COR-L47 (cell line): Measurements from ENCODE around the gene CFAP100.

Source experiments
- DNase-seq: peaks from one replicate; lab custom pipeline; 2025; lab: John Stamatoyannopoulos, UW

Gene CFAP100

DNA sequence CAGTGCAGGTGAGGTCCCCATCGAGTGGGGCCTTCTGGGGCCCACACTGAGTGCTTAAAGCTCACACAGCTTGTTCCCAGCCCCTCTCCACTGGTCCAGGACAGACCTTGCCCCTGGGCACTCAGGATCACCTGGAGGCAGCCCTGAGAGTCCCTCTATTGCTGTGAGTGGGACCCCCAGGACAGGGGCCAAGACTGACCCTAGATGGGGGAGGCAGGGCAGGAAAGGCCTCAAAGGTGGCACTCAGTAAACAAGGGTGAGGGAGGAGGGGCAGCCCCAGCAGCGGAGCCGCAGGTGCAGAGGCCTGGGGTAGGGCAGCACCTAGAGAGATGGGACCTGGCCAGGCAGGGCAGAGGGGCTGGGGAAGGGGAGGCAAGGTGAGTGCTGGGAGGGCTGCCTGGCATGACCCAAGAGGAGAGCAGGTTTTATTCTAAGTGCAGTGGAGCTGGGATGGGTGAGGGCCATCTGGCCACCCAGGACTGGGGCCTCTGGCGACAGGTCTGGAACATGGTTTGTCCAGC is 27.9 kb downstream of the CFAP100 start:
- no peak for DNase-seq

DNA sequence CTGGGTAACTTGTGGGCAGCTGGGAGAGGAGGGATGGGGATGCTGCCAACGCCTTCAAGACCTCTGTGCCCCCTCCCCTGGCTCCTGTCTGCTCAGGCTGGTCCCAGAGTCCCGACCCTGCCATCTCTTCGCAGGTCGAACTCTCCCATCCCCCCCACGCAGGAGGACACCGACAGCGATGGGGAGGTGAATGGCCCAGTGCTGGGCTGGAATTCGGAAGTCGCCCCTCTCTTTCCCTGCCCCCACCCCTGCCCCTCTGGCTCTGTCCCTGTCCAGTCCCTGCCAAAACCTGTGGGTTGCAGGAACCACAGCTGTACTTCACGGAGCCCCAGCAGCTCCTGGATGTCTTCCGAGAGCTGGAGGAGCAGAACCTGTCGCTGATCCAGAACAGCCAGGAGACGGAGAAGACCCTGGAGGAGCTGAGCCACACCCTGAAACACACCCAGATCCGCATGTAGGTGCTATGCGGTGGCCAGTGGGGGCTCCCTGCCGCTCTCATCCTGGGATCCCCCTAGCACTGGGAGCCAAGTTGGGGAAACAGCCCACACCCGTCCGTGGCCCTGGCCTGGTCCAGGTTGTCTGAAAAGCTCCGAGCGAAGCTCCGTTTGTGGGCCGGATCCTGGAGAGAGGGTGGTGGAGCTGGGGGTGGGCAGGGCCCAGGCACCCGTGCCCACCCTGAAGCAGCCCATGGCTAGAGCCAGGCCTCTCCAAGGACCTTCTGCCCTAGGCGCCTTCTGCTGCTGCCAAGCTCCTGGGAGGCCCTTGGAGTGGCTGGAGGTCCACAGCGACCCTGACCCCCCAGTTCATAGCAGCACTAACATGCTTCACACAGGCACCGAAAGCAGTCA is 28.7 kb downstream of the CFAP100 start:
- no peak for DNase-seq

DNA sequence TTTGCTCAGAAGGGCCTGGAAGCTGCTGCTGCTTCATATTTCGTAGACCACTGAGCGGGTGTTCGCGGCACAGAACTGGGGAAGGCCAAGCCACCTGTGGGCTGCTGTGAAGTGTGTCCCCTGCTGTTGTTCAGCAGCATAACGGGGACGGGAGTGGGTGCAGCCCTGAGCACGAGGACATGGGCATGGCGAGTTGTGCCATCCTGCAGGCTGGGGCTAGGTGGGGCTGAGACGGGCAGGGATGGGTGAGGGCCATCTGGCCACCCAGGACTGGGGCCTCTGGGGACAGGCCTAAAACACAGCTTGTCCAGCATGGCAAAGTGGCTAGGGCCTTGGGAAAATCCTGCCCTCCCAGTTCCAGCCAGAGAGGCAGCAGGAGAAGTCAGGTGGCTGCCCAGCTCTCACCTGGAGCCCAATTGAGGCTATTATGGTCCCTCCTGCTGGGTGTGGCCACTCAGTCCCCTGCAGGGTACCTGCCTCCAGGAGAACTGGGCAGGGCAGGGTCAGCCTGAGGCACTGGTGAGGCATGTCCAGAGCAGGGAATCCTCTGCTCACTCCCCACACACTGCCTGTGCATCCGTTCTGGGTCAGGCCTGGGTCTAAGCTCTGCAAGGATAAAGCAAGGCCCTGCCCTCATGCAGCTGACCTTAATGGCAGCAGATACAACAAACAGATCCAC is 29.5 kb downstream of the CFAP100 start:
- no peak for DNase-seq

DNA sequence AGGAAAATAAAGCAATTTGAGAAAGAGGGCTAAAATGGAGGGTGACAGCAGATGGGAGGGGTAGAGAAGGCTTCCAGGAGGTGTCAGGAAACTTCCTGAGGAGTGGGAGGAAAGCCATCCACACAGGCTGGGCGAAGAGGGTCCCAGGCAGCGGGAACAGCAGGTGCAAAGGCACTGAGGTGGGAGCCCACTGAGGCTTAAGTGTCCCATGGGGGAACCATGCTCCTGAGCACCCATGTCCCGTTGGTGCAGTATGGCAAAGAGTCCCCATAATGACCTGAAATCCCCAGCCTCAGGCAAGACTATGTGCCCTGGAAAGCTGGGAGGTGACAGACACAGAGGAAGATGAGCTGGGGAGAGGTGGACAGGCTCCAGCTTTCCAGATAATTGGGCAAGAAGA is 30.0 kb downstream of the CFAP100 start:
- DNase-seq: no peak

DNA sequence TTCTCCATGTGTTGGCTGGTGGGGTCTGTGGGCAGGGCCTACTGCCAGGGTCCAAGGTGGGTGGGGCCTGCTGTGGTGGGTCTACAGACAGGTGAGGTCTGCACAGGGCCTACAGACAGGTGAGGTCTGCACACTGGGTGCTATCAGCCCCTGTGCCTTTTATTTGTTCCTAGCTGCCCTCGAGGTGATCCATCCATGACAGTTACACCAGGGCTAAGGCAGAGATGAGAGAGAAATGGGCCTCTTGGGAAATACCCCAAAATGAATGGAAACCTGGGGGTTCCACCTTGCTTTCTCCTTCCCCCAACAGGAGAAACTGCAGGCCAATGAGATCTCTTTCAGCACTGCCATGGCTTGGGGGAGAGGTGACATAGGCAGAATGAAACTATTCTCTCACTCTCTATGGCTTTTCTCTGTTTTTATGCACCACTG is 36.4 kb downstream of the CFAP100 start:
- DNase-seq: no peak

DNA sequence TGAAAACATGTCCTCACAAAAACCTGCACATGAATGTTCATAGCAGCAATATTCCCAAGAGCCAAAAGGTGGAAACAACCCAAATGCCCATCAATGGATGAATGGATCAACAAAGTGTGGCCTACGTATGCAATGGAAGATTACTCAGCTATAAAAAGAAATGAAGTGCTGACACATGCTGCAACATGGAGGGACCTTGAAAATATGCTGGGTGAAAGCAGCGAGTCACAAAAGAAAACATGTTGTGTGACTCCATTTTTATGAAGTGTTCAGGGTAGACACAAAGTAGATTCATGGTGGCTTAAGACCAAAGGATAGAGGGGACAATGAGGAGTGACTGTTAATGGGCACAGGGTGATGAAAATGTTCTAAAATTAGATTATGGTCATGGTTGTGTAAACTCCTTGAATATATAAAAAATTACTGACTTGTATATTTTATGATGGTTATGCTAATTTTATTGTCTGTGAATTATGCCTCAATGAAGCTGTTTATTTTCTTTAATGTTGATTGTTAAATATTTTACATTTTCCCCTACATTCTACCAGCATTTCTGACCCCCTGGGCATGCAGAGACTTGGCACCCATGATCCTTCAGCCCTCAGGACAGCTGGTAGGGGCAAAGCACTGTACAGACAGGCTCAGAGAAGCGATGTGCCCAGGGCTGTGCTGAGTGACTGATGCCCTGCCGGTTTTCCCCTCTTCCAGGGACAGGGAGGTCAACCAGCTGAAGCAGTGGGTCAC is 37.8 kb downstream of the CFAP100 start:
- no peak for DNase-seq

DNA sequence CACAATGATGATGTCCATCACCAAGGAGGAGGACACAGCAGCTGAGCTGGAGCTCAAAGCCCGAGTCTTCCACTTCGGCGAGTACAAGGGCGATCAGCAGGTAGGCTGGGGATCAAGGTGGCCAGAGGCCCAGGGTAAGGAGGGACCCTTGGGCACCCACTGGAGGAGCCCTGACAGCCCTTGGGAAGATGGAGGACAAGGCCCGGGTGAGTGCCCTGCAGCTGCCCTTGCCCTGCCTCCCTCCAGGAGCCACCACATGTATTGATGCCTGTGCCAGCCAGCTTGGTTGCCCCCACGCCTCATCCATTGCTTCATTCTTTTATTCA is 38.4 kb downstream of the CFAP100 start:
- no peak for DNase-seq

DNA sequence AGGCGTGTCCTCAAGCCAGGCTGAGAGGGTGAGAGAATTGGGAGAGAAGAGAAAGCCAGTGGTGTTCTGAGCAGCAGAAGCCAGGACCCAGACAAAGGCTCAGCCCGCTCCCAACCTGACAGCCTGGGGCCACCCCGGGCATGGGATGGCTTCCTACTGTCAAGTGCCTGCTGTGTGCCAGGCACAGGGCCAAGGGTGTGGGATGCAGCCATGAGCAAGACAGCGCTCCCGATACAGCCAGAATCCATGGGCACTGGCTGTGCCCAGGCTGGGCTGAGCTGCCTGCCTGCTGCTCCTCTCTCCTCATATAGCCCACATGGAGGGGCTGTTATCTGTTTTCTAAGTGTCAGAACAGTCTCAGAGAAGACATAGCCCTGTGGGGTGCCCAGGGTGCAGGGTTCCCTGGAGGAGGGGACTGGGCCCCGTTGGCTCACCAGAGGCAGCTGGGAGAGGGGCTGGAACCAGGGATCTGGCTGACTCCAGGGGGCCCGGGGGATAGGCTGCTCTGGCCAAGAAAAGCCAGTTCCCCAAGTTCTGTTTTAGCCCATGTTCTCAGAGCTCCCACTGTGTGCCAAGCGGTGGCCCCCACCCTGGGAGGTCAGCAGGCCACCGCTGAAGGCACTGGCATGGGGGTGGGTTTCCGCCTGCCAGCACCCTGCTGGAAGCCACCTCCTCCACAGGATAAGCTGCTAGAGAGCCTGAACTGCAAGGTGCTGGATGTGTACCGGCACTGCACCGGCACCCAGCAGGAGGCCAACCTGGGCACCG is 39.0 kb downstream of the CFAP100 start:
- peak; percentile 92 for DNase-seq

DNA sequence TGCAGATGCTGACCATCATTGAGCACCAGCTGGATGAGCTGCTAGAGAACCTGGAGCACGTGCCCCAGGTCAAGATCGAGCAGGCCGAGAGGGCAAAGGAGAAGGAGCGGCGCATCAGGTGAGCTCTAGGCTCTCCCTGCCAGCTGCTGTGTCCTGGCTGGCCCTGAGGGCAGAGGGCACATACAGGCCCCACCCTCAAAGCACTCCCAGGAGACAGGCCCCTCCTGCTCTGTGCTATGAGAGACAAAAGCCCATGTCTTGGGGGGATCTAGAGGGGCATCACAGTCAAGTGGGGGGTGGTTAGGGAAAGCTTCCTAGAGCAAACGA is 39.5 kb downstream of the CFAP100 start:
- no peak for DNase-seq

DNA sequence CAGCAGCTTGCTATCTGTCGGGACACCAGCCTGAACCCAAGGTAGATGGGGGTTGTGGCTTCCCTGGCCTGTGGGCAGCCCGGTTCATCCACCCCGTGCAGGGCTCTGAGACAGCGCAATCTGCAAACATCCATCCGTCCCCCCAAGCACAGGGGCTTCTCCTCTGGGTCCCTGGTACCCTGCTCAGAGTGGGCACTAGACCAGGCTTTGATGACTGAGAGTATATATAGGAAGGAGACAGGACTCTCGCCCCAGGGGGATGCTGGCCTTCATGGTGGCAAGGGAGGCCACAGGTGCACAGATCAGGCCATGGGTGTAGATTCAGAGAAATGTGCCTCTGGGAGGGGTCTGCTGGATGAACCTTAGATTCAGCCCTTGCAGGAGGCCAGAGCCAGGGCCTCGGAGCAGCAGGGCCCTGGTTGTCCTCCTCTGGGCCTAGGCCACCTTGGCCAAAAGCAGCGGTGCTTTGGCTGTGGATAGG is 40.3 kb downstream of the CFAP100 start:
- DNase-seq: no peak

DNA sequence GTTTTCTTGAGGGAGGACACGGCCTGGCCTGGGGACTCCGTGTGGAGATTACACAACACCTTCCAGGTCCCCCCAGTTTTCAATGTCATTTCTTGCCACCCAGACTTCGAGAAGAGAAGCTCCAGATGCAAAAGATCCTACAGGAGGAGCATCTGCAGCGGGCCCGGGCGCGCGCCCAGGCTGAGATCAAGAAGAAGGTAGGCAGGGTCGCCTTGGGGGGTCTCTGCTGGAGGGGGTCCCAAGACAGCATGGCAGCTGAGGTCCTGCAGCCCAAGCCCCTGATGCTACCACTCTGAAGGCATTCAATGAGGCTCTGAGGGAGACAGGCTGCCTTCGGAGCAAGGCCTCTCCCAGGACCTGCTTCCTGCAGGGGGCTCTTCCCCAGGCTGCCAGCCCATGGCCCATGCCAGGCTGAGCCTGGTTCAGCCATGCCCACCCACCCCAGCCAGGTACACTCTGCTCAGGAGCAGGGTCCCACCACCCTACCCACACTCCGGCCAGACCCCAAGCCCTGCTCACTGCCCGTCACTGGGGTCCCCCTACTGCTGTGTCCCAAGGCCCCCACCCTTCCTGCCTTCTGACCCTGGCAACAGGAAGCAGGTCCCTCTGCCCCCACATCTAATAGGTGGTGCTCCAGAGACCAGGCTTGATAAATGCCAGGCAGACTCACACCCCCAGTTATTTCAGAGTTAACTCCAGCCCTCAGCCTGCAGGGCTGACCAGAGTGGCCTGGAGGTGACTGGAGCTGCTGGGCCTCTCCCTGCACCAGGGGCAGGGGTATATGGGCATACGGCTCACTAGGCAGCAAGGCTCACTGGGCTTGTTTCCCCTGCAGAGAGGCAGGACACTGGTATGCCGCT is 41.0 kb downstream of the CFAP100 start:
- DNase-seq: no peak

DNA sequence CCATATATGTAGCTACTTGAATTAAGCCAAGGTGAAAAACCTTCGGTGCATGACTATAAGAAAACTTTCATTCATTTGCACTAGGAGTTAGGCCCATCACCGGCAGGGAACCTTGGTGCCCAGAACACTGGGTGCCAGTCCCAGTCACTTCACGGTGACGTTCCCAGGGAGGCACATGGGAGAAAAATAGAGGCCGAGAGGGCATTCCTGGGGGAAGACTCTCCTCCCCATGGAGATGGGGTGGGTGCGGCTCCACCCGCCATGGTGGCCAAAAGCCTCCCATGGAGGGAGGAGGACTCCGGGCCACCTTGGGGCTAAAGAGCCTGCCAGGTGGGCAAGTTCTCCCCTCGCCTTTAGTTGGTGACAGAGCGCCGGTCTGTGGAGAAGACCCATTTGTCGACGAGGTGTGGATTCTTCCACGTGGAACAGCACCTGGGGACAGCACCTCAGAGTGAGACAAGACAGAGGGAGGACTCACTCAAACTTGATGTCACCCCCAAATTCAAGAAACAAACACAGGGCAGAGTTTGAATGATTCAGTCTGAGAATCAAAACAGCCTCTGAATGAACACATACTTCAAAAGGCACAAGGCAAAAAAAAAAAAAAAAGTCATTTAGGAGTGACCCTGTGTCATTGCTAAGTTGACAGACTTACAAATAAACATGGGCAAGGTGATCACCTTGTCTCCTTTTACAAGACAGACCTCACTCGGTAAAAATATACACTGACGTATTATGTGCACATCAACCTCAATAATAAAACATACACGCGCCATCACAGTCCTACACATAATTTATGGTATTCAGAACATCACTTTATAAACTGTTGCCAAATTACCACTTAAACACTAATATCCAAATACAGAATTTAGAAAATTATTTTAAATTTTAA is 42.4 kb downstream of the CFAP100 start:
- DNase-seq: no peak

DNA sequence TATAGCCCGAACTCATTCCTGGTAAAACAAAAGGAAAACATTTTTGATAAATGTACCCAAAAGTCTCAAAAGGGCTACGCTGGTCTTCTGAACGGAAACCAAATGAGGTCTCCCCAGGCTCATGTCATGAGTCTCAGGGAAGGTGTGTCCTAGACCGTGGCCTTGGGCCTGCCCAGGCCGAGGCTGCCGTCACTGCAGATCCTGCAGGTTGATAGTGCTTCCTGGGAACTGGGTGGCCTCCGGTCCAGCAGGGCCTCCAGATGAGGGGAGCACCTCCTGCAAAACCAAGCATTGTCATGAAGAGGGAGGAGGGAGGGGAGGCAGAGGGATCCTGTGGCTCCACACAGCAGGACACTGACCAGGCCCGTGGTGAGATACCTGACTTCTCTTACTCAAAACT is 43.5 kb downstream of the CFAP100 start:
- DNase-seq: no peak

DNA sequence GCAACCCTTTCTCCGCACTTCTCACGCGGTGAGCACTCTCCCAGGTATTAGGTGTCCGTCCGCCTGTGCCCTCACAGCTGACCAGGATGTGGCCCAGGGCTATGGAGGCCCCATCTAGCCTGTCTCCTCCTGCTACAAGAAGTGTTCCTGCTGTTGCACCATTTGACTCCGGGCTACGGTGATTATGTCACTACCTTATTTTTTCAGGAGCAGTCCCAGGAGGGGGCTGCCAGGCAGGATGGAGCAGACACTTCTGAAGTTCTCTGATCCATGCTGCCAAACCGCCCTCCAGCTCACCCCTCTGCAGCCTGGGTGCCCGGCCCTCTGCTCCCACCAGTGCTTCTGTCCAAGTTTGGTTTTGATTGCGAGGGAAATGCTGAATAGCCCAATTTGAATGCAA is 44.0 kb downstream of the CFAP100 start:
- DNase-seq: no peak

DNA sequence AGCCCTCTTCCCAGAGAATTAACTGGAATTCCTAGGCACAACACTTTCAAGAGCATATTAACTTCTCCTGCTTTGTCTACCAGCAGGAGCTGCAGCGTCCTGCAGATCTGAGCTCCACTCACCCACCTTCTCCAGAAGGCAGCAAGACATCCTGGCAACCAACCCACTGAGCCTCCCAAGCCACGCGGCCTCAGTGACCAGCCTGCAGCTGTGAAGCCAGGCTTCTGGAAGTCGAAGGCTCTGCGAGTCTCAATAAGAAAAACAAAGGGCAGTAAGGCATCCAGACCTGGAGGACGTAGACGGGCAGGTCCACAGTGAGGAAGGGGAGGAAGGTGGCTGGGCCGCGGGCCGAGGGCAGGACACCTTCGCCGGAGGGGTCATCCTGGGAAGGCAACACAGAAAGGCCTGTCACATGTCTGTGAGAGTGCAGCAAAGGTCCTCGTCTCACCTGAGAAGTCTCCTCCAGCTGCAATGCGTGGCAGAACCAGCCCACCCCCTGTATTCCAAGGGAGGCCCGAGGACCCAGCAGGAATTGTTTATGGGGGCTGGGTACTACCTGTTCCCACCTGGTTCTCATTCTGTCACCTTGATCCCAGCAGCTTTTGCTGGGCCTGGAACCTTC is 44.7 kb downstream of the CFAP100 start:
- no peak for DNase-seq

DNA sequence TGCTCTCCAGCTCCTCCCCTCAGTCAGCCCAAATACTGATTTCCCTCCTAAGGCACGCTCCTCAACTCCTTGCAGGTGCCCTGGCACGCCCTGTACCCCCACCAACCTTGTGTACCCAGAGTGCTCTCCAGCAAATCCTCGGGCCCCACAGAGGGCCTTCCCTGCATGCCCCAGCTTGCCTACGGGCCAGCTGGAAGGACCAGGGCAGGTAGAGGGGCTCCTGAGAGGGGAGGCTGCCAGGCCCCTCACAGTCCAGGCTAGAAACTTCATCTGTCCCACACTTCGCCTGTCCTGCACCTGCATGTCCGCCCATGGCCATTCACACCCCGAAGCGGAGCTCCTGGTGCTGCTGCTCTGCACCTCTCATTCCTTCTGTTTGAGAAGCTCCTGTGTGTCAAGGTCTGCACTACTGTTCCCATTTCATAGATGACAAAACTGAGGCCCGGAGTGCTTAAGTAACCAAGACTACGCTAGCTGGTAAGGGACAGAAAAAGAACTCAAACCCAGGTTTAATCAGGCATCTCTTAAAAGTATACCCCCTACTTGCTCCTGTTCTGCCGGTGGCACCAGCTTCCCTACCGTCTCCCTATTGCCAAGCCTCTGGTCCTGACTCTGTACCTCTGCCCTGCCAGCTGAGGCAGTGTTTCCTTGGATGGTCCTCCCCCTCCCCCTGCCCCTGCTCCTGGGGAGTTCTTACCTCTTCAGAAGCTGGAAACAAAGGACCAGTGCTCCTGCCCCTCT is 45.4 kb downstream of the CFAP100 start:
- DNase-seq: no peak

DNA sequence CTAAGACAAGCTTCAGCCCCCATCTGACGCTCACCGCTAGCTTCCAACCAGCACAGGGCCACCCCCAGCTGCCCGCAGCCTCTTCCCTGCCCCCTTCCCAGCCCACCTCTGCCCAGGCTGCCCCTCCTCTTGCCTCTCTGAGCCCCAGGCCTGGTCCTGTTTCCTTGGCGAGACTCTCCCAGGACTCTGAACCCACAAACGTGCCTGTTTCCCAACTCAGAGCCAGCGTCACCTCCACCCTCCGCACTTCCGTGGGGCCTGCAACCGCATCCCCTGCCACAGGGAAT is 45.9 kb downstream of the CFAP100 start:
- no peak for DNase-seq

DNA sequence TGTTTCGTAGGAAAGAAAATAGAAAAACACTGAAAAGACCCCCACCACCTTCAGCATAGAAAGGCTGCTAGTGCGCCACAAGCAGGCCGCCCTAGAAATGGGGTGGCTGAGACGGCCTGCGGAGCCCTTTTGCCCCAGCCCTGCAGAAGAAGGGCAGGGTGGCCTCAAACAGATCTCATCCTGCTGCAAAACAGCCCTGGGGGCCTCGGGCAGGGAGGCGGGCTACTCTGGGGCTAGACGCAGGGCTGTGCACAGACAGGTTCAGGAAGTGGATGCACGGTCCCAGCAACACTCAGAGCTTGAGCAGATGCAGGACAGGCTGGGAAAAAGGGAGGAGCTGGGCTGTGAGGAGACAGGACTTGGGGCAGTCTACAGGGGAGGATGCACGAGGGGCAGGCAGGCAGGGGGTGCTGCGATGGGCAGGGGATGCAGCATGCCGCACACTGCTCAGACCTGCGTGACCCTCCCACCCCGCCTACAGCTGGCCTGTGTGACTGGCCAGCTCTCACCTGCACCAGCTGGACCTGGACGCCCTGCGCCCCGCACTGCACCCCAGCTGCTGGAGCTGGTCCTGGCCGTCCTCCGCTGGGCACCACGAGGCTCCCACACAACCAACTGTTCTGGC is 46.7 kb downstream of the CFAP100 start:
- DNase-seq: no peak
